Liver (tissue), 9 donors: ENCODE data around the gene BCL2L14. TPM values are rescaled to one million over a fixed set of nuclear protein-coding genes. Genes with fewer than 3 reads are reported as not detected.

Experiments
- DNase-seq: peaks from one replicate; pipeline ENCODE4 v3.0.0-alpha.2; 2017; ENCODE audit warnings: low spot score
- H3K27ac ChIP-seq, 2 donors: one replicate each; pipeline ENCODE4 v1.7.0; 2013; ENCODE audit warnings: inconsistent platforms in 2 of 2, low read length in 2 of 2, control low read depth in 1 of 2, low read depth in 1 of 2, mild to moderate bottlenecking in 1 of 2
- H3K27me3 ChIP-seq, 4 donors: one replicate each; pipeline versions ENCODE4 v1.6.1 to v1.7.0; 2013; ENCODE audit warnings: low read length in 3 of 4, inconsistent platforms in 1 of 4, mild to moderate bottlenecking in 1 of 4, moderate library complexity in 1 of 4; ENCODE audit not compliant: control insufficient read depth in 4 of 4, insufficient read depth in 4 of 4
- H3K36me3 ChIP-seq, 4 donors: one replicate each; pipeline versions ENCODE4 v1.6.1 to v1.7.0; 2013; ENCODE audit warnings: low read length in 3 of 4, mild to moderate bottlenecking in 3 of 4, low read depth in 1 of 4, moderate library complexity in 1 of 4; ENCODE audit not compliant: control insufficient read depth in 4 of 4, insufficient read depth in 3 of 4
- H3K4me1 ChIP-seq, 4 donors: one replicate each; pipeline versions ENCODE4 v1.6.1 to v1.7.0; 2013; ENCODE audit warnings: low read length in 3 of 4, mild to moderate bottlenecking in 3 of 4, moderate library complexity in 1 of 4; ENCODE audit not compliant: control insufficient read depth in 4 of 4, insufficient read depth in 4 of 4
- H3K4me3 ChIP-seq, 3 donors: one replicate each; pipeline versions ENCODE4 v1.6.1 to v1.7.0; 2013; ENCODE audit warnings: low read length in 3 of 3, control low read depth in 1 of 3, low read depth in 1 of 3, mild to moderate bottlenecking in 1 of 3
- H3K9ac ChIP-seq, 2 donors: one replicate each; pipeline ENCODE4 v1.7.0; 2013; ENCODE audit warnings: low read length in 2 of 2, mild to moderate bottlenecking in 2 of 2, moderate library complexity in 2 of 2, control low read depth in 1 of 2, low read depth in 1 of 2
- H3K9me3 ChIP-seq, 4 donors: one replicate each; pipeline versions ENCODE4 v1.6.1 to v1.7.0; 2013; ENCODE audit warnings: low read length in 3 of 4; ENCODE audit not compliant: control insufficient read depth in 4 of 4
- FOXA1 ChIP-seq: IDR thresholded peaks from 2 replicates; pipeline ENCODE4 v1.6.1; 2016; ENCODE audit warnings: antibody characterized with exemption
- FOXA2 ChIP-seq: IDR thresholded peaks from 2 replicates; pipeline ENCODE4 v1.6.1; 2016; ENCODE audit warnings: antibody characterized with exemption
- GABPA ChIP-seq, 2 donors: IDR thresholded peaks in 1 of 2; conservative IDR thresholded peaks in 1 of 2; 2 replicates each; pipeline ENCODE4 v1.6.1; 2016; ENCODE audit warnings: antibody characterized with exemption in 2 of 2, mild to moderate bottlenecking in 1 of 2, moderate library complexity in 1 of 2
- HNF4A ChIP-seq, 2 donors: conservative IDR thresholded peaks; 2 replicates each; pipeline ENCODE4 v1.6.1; 2016; ENCODE audit warnings: antibody characterized with exemption in 2 of 2, mild to moderate bottlenecking in 2 of 2
- HNF4G ChIP-seq: IDR thresholded peaks from 2 replicates; pipeline ENCODE4 v1.6.1; 2016; ENCODE audit warnings: antibody characterized with exemption
- JUND ChIP-seq, 2 donors: IDR thresholded peaks; 2 replicates each; pipeline ENCODE4 v1.6.1; 2016; ENCODE audit warnings: antibody characterized with exemption in 2 of 2
- NR2F2 ChIP-seq: IDR thresholded peaks from 2 replicates; pipeline ENCODE4 v1.6.1; 2016; ENCODE audit warnings: antibody characterized with exemption
- RAD21 ChIP-seq, 2 donors: IDR thresholded peaks; 2 replicates each; pipeline ENCODE4 v1.6.1; 2016; ENCODE audit warnings: antibody characterized with exemption in 2 of 2, mild to moderate bottlenecking in 2 of 2
- RXRA ChIP-seq, 2 donors: IDR thresholded peaks; 2 replicates each; pipeline ENCODE4 v1.6.1; 2017 to 2018; ENCODE audit warnings: antibody characterized with exemption in 2 of 2, mild to moderate bottlenecking in 1 of 2
- SP1 ChIP-seq: IDR thresholded peaks from 2 replicates; pipeline ENCODE4 v1.6.1; 2018; ENCODE audit warnings: antibody characterized with exemption, mild to moderate bottlenecking
- TAF1 ChIP-seq: conservative IDR thresholded peaks from 2 replicates; pipeline ENCODE4 v1.6.1; 2016; ENCODE audit warnings: antibody characterized with exemption, mild to moderate bottlenecking
- YY1 ChIP-seq: IDR thresholded peaks from 2 replicates; pipeline ENCODE4 v1.6.1; 2016; ENCODE audit warnings: antibody characterized with exemption, mild to moderate bottlenecking
- WGBS: extraction: QIAGEN DNeasy Blood & Tissue Kit; methylation state at CpG from one replicate; pipeline ENCODE4 v1.1.7; 2013; 5-methylcytosine and 5-hydroxymethylcytosine counted together
- polyA plus RNA-seq, 2 donors: library from polyadenylated mRNA; stranded (reverse) in 1 of 2; unstranded in 1 of 2; fragments of 200-250 nt in 1 of 2; fragments of >200 nt in 1 of 2; fragmentation: Nextera tagmentation in 1 of 2; extraction: Ambion mirVana in 1 of 2; gene quantifications; one replicate each; pipeline versions ENCODE4 v1.2.1 to v1.2.3, GENCODE V29; 2013 to 2015
- total RNA-seq, 2 donors: library from RNA; depleted of rRNA; stranded (reverse); fragments of >200 nt; gene quantifications; one replicate each; pipeline ENCODE4 v1.2.3, GENCODE V29; 2014
- TF ChIP-seq, protein P1 (sequence below): IDR thresholded peaks from 2 replicates; pipeline ENCODE4 v1.6.1; 2016; ENCODE audit warnings: antibody characterized with exemption
- TF ChIP-seq, protein P2 (sequence below): IDR thresholded peaks from 2 replicates; pipeline ENCODE4 v1.6.1; 2016; ENCODE audit warnings: antibody characterized with exemption, mild to moderate bottlenecking
- TF ChIP-seq, protein P3 (sequence below): IDR thresholded peaks from 2 replicates; pipeline ENCODE4 v1.6.1; 2016; ENCODE audit warnings: antibody characterized with exemption
- TF ChIP-seq, protein P4 (sequence below): fragments of 150-350 bp; IDR thresholded peaks from 2 replicates; pipeline ENCODE4 v1.5.1; 2017; ENCODE audit warnings: improper control_type of control experiment, low read depth, low read length; ENCODE audit not compliant: missing input control
- donor health status: healthy.
- donor health status: healthy.
- donor health status: healthy.
- donor health status: healthy.
- donor health status: healthy.

The BCL2L14 gene
- total and polyA plus RNA-seq, 4 donors: 0.15 to 2.5 (median 0.19) TPM

DNA sequence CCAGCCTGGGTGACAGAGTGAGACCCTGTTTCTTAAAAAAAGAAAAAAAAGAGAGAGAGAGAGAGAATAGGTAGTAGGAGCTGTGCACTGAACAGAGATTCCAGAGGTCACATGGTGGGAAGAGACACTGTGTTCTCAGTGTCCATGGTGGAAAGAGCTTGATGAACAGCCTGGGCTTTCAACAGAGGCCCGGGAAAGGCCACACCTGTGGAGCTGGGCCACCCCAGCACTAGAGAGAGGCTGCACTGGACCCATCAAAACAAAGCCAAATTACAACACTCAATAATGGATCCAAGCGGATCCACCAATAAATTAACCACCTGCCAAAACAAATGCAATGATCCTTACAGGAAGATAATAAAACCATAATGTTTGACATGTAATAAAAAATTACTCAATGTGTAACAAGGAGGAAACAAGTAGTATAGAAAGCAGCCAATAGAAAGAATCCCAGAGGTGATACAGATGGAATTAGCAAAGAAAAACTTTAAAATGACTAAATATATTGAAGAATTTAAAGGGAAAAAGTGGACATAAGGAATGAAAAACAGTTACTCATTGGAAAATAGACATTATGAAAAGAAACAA, 44.8 kb upstream of the BCL2L14 start:
- Histone ChIP-seq H3K27me3 (no peaks in the 10 kb centered on the region), H3K4me3 (no peak overlapping the region), H3K27ac (no peak overlapping the region), H3K4me1 (no peaks in the 10 kb centered on the region), H3K9me3 (no peaks in the 10 kb centered on the region), H3K36me3 (no peaks in the 10 kb centered on the region), H3K9ac (no peak overlapping the region)
- no peak for TF ChIP-seq RXRA (IDR thresholded peaks at IDR 0.05)
- TF ChIP-seq, protein P1, sequence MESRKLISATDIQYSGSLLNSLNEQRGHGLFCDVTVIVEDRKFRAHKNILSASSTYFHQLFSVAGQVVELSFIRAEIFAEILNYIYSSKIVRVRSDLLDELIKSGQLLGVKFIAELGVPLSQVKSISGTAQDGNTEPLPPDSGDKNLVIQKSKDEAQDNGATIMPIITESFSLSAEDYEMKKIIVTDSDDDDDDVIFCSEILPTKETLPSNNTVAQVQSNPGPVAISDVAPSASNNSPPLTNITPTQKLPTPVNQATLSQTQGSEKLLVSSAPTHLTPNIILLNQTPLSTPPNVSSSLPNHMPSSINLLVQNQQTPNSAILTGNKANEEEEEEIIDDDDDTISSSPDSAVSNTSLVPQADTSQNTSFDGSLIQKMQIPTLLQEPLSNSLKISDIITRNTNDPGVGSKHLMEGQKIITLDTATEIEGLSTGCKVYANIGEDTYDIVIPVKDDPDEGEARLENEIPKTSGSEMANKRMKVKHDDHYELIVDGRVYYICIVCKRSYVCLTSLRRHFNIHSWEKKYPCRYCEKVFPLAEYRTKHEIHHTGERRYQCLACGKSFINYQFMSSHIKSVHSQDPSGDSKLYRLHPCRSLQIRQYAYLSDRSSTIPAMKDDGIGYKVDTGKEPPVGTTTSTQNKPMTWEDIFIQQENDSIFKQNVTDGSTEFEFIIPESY: no peak
- TF ChIP-seq JUND (IDR thresholded peaks at IDR 0.05): no peak
- 88% methylated on average over 2 of the region's 2 CpGs for WGBS
- no peak for DNase-seq

DNA sequence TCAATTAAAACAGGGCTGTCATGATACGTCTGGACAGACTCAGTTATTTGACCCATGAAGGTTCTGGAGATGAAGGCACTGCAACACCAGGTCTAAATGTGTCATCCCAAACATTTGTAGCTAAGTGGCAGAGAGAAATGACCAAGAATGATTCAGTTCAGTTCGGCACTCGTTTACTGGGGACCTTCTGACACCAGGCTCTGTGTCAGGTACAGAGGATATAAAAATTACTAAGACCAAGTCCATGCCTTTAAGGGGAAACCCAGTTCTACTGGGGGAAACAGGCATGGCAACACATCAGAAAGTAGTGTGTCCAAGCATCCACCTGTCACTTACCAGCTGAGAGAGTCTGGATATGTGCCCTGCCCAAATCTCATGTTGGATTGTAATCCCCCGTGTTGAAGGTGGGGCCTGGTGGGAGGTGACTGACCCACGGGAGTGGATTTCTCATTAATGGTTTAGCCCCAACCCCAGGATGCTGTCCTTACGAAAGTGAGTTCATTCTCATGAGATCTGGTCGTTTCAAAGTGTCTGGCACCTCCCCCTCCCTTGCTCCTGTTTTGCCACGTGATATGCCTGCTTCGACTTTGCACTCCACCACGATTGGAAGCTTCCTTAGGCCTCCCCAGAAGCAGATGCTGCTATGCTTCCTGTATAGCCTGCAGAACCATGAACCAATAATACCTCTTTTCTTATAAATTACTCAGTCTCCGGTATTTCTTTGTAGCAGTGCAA, 41.9 kb upstream of the BCL2L14 start:
- WGBS: 77% methylated on average over 11 of the region's 11 CpGs

More for the DNA sequence above, 41.9 kb upstream of the BCL2L14 start:
- Histone ChIP-seq H3K4me3 (no peak overlapping the region), H3K27ac (no peak overlapping the region), H3K36me3 (no peaks in the 10 kb centered on the region), H3K4me1 (peaks cover 0 to 9% (median 3%) of the 10 kb centered on the region in 4 donors), H3K9me3 (no peaks in the 10 kb centered on the region), H3K27me3 (no peaks in the 10 kb centered on the region), H3K9ac (no peak overlapping the region)
- no peak for TF ChIP-seq FOXA2
- TF ChIP-seq, protein P2, sequence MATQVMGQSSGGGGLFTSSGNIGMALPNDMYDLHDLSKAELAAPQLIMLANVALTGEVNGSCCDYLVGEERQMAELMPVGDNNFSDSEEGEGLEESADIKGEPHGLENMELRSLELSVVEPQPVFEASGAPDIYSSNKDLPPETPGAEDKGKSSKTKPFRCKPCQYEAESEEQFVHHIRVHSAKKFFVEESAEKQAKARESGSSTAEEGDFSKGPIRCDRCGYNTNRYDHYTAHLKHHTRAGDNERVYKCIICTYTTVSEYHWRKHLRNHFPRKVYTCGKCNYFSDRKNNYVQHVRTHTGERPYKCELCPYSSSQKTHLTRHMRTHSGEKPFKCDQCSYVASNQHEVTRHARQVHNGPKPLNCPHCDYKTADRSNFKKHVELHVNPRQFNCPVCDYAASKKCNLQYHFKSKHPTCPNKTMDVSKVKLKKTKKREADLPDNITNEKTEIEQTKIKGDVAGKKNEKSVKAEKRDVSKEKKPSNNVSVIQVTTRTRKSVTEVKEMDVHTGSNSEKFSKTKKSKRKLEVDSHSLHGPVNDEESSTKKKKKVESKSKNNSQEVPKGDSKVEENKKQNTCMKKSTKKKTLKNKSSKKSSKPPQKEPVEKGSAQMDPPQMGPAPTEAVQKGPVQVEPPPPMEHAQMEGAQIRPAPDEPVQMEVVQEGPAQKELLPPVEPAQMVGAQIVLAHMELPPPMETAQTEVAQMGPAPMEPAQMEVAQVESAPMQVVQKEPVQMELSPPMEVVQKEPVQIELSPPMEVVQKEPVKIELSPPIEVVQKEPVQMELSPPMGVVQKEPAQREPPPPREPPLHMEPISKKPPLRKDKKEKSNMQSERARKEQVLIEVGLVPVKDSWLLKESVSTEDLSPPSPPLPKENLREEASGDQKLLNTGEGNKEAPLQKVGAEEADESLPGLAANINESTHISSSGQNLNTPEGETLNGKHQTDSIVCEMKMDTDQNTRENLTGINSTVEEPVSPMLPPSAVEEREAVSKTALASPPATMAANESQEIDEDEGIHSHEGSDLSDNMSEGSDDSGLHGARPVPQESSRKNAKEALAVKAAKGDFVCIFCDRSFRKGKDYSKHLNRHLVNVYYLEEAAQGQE: no peak
- TF ChIP-seq TAF1: no peak
- TF ChIP-seq, protein P1: no peak
- TF ChIP-seq, protein P3, sequence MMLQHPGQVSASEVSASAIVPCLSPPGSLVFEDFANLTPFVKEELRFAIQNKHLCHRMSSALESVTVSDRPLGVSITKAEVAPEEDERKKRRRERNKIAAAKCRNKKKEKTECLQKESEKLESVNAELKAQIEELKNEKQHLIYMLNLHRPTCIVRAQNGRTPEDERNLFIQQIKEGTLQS: no peak
- TF ChIP-seq RAD21 (IDR thresholded peaks at IDR 0.05): no peak
- no peak for TF ChIP-seq NR2F2
- TF ChIP-seq YY1: no peak
- no peak for TF ChIP-seq SP1
- TF ChIP-seq HNF4G: no peak
- no peak for TF ChIP-seq GABPA (IDR thresholded peaks at IDR 0.05 in 1 of 2, conservative IDR thresholded peaks at IDR 0.05 in 1 of 2)
- no peak for TF ChIP-seq HNF4A (conservative IDR thresholded peaks at IDR 0.05)
- TF ChIP-seq FOXA1: no peak
- no peak for TF ChIP-seq RXRA (IDR thresholded peaks at IDR 0.05)
- TF ChIP-seq, protein P4, sequence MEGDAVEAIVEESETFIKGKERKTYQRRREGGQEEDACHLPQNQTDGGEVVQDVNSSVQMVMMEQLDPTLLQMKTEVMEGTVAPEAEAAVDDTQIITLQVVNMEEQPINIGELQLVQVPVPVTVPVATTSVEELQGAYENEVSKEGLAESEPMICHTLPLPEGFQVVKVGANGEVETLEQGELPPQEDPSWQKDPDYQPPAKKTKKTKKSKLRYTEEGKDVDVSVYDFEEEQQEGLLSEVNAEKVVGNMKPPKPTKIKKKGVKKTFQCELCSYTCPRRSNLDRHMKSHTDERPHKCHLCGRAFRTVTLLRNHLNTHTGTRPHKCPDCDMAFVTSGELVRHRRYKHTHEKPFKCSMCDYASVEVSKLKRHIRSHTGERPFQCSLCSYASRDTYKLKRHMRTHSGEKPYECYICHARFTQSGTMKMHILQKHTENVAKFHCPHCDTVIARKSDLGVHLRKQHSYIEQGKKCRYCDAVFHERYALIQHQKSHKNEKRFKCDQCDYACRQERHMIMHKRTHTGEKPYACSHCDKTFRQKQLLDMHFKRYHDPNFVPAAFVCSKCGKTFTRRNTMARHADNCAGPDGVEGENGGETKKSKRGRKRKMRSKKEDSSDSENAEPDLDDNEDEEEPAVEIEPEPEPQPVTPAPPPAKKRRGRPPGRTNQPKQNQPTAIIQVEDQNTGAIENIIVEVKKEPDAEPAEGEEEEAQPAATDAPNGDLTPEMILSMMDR: no peak
- DNase-seq: no peak
